ENCODE measurements around the gene SLC10A7. TPM values are rescaled to one million over a fixed set of nuclear protein-coding genes. Genes with fewer than 3 reads are reported as not detected.

The SLC10A7 gene
- total and polyA plus RNA-seq, 2 of the 8 experiments (the other 6 are each of a cell fraction or from before 2014, with no cell fraction given) = 2.5 to 2.9 TPM

DNA sequence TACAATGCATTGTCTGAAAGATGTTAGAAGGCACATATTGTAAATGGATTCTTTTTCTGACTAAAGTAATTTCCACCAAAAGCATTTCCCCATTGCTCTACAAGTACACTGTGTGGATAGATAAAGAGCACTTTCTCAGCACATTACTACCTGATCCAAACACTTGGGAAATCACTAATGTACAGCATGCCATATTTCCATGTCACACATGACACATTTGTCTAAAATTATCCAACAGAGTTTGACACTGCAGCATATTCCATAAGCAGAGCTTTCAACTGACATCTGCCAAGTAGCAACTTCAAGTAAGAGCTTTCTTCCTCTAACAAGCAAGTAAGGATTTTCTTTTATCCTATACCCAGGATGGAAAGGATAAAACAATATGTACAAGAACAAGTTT is 257.9 kb downstream of the SLC10A7 start (continued):
- no peak for TF ChIP-seq SP4 (IDR thresholded peaks at IDR 0.05; ENCODE audit: low read length)
